HCT116 (cell line): Measurements from ENCODE around the gene GABARAP. TPM values are rescaled to one million over a fixed set of nuclear protein-coding genes. Genes with fewer than 3 reads are reported as not detected.

ENCODE experiments used
- ATAC-seq: fragments of 200-7000 bp; cut with Tn5 transposase; 2 replicates; pipeline ENCODE4 v1.9.1; 2020; ENCODE audit warnings: mild to moderate bottlenecking, moderate library complexity
- BruUV-seq: library from RNA; stranded (reverse); fragments of 400-500 nt; replicated peaks from 2 replicates; lab custom pipeline; 2021; lab: Mats Ljungman, UMichigan
- CTCF ChIA-PET: fragments of 300-600 bp; sonication (Branson Sonifier 250); formaldehyde crosslinking; loops from one replicate; lab custom pipeline; 2021; ENCODE audit warnings: antibody characterized with exemption; lab: Charles Lee
- POLR2A ChIA-PET: fragments of 300-600, 350-600 bp; sonication (Branson Sonifier 250); formaldehyde crosslinking; loops from one replicate; lab custom pipeline; 2021; ENCODE audit warnings: antibody characterized with exemption; lab: Charles Lee
- RAD21 ChIA-PET, 2 experiments: fragments of 300-600 bp; sonication (Branson Sonifier 250); formaldehyde crosslinking; loops; one replicate each; lab custom pipeline; 2023; ENCODE audit warnings: low total read pairs in 2 of 2; ENCODE audit not compliant: uncharacterized antibody in 2 of 2, unreplicated experiment in 2 of 2, low non-redundant PET in 1 of 2; lab: Charles Lee
- DNase-seq: peaks from one replicate; pipeline ENCODE4 v3.0.0-alpha.2; 2010; ENCODE audit warnings: low read depth, low spot score
- H2AFZ ChIP-seq: fragments of 200-600 bp; shearing (Covaris generic), sonication (generic); 2 replicates; pipeline ENCODE4 v1.6.1; 2017; ENCODE audit warnings: low read depth, mixed run types, mixed read lengths, antibody characterized with exemption, low read length; ENCODE audit not compliant: poor library complexity, severe bottlenecking
- H3K27ac ChIP-seq: 2 replicates; pipeline ENCODE4 v1.5.1; 2012; ENCODE audit warnings: low read depth, low read length
- H3K27me3 ChIP-seq: fragments of 200-600 bp; sonication (generic); 2 replicates; pipeline ENCODE4 v1.6.1; 2016; ENCODE audit warnings: mixed run types, low read length, mixed read lengths; ENCODE audit not compliant: insufficient read depth
- H3K36me3 ChIP-seq, 2 experiments: fragments of 200-500 bp in 1 of 2; fragments of 200-600 bp in 1 of 2; sonication (Bioruptor generic) in 1 of 2; sonication (generic) in 1 of 2; 2 replicates each; pipeline versions ENCODE4 v1.5.1 to v1.6.1; 2014 to 2016; ENCODE audit warnings: low read length in 2 of 2, inconsistent platforms in 1 of 2, mixed read lengths in 1 of 2, mixed run types in 1 of 2; ENCODE audit not compliant: insufficient read depth in 2 of 2, control insufficient read depth in 1 of 2
- H3K4me1 ChIP-seq, 2 experiments: fragments of 200-600 bp in 1 of 2; sonication (generic) in 1 of 2; 2 replicates each; pipeline versions ENCODE4 v1.5.1 to v1.6.1; 2012 to 2017; ENCODE audit warnings: low read length in 2 of 2, inconsistent platforms in 1 of 2, mild to moderate bottlenecking in 1 of 2, mixed read lengths in 1 of 2, mixed run types in 1 of 2, moderate library complexity in 1 of 2; ENCODE audit not compliant: insufficient read depth in 2 of 2, control insufficient read depth in 1 of 2
- H3K4me2 ChIP-seq: fragments of 200-600 bp; sonication (generic); 2 replicates; pipeline ENCODE4 v1.6.1; 2017; ENCODE audit warnings: mixed run types, low read length, mixed read lengths
- H3K4me3 ChIP-seq, 2 experiments: fragments of 200-600 bp in 1 of 2; sonication (generic) in 1 of 2; replicated peaks in 1 of 2; 2 replicates each; pipeline ENCODE4 v1.5.1; 2011 to 2016; ENCODE audit warnings: low read length in 2 of 2, control low read depth in 1 of 2, low read depth in 1 of 2, mild to moderate bottlenecking in 1 of 2, mixed read lengths in 1 of 2, mixed run types in 1 of 2
- H3K79me2 ChIP-seq: fragments of 200-600 bp; sonication (generic); 2 replicates; pipeline ENCODE4 v1.6.1; 2017; ENCODE audit warnings: mild to moderate bottlenecking, mixed run types, low read length, moderate library complexity, mixed read lengths; ENCODE audit not compliant: insufficient read depth
- H3K9ac ChIP-seq: fragments of 200-600 bp; sonication (generic); 2 replicates; pipeline ENCODE4 v1.6.1; 2016; ENCODE audit warnings: low read length, mixed read lengths
- H3K9me2 ChIP-seq: fragments of 200-600 bp; sonication (generic), shearing (Covaris generic); 2 replicates; pipeline ENCODE4 v1.6.1; 2017; ENCODE audit warnings: mixed run types, mild to moderate bottlenecking, moderate library complexity; ENCODE audit not compliant: insufficient read depth
- H3K9me3 ChIP-seq, 2 experiments: fragments of 200-500 bp in 1 of 2; fragments of 200-600 bp in 1 of 2; sonication (Bioruptor generic) in 1 of 2; sonication (generic) in 1 of 2; 2 replicates each; pipeline ENCODE4 v1.6.1; 2014 to 2017; ENCODE audit warnings: low read length in 2 of 2, mixed read lengths in 2 of 2, inconsistent platforms in 1 of 2, low read depth in 1 of 2, mild to moderate bottlenecking in 1 of 2, mixed run types in 1 of 2, moderate library complexity in 1 of 2; ENCODE audit not compliant: control insufficient read depth in 1 of 2, insufficient read depth in 1 of 2
- H4K20me1 ChIP-seq: fragments of 200-600 bp; sonication (generic), shearing (Covaris generic); 2 replicates; pipeline ENCODE4 v1.6.1; 2017; ENCODE audit warnings: mixed run types, mild to moderate bottlenecking, moderate library complexity; ENCODE audit not compliant: insufficient read depth
- JUND ChIP-seq: IDR thresholded peaks from 2 replicates; pipeline ENCODE4 v1.6.1; 2012
- POLR2AphosphoS5 ChIP-seq: IDR thresholded peaks from 2 replicates; pipeline ENCODE4 v1.6.1; 2011; ENCODE audit warnings: mild to moderate bottlenecking, low read depth, low read length, moderate library complexity
- SIN3A ChIP-seq: IDR thresholded peaks from 2 replicates; pipeline ENCODE4 v1.6.1; 2012; ENCODE audit warnings: low read depth
- SRF ChIP-seq: IDR thresholded peaks from 2 replicates; pipeline ENCODE4 v1.6.1; 2012; ENCODE audit warnings: low read depth
- ZFX ChIP-seq: fragments of 450-650 bp; IDR thresholded peaks from 2 replicates; pipeline ENCODE4 v1.6.1; 2017
- intact Hi-C: fragments of 100-400 bp; cut with micrococcal nuclease; formaldehyde crosslinking; loops from 2 replicates; pipeline ENCODE4 v1.10.0; 2022
- total RNA-seq: library from RNA; stranded (reverse); gene quantifications from one replicate; pipeline ENCODE4 v1.2.1, GENCODE V29; 2021; ENCODE audit not compliant: unreplicated experiment

Gene GABARAP
- total RNA-seq, 1 experiment from 2014 or later = 287 TPM

- RAD21 ChIA-PET = no interaction called here
- peaks cover 9 to 25% of the 10 kb centered on the region in 2 experiments for H3K36me3 ChIP-seq
- peaks cover 39 to 62% of the 10 kb centered on the region in 2 experiments for H3K4me1 ChIP-seq
- peak overlapping the region; percentile 98 to 99 for H3K4me3 ChIP-seq
- H4K20me1 ChIP-seq = peaks cover 5% of the 10 kb centered on the region; the same call in 1 of the 2 replicates
- ATAC-seq (peak; percentile 5), DNase-seq (no peak)
- H3K79me2 ChIP-seq = peaks cover 54% of the 10 kb centered on the region
- peak overlapping the region; percentile 99 for H3K9ac ChIP-seq
- POLR2A ChIA-PET = interaction anchor here (1.1 kb wide), 2 partner anchors 24 to 71 kb away, joined by 3 to 7 read pairs; no protein-coding TSS in a partner anchor
- peak overlapping the region; percentile 90 for H3K4me2 ChIP-seq
- H2AFZ ChIP-seq = no peak overlapping the region
- TF ChIP-seq ZFX (peak; percentile 68), JUND (no peak)
- peak overlapping the region; percentile 94 for H3K27ac ChIP-seq
- H3K9me3 ChIP-seq = no peaks in the 10 kb centered on the region
- H3K27me3 ChIP-seq = no peaks in the 10 kb centered on the region
- CTCF ChIA-PET = no interaction called here
- no peaks in the 10 kb centered on the region for H3K9me2 ChIP-seq
- intact Hi-C loops = loop anchor here (1.0 to 10.0 kb wide), 4 partner anchors 9 to 173 kb away; partner anchors contain the start of genes ELP5, FGF11, SLC2A4 and TMEM102
- TSS peak; percentile 63 for BruUV-seq
Measured at GRCh38 chr17:7261379-7262191, 19.3 kb upstream of the GABARAP start.

GRCh38 chr17:7260651-7261378 is 18.6 kb upstream of the GABARAP start:
- Histone ChIP-seq H2AFZ (no peak overlapping the region), H3K4me1 (peaks cover 33 to 55% of the 10 kb centered on the region in 2 experiments), H3K36me3 (peaks cover 9 to 32% of the 10 kb centered on the region in 2 experiments)

More at GRCh38 chr17:7260651-7261378, 18.6 kb upstream of the GABARAP start:
- intact Hi-C loops = loop anchor here (10.0 kb wide), 1 partner anchor 174 kb away; the partner anchor contains the start of genes FGF11 and TMEM102
- Histone ChIP-seq H3K9me2 (no peaks in the 10 kb centered on the region), H3K9me3 (no peaks in the 10 kb centered on the region), H3K27me3 (no peaks in the 10 kb centered on the region), H3K9ac (peak overlapping the region; percentile 99), H4K20me1 (peaks cover 5% of the 10 kb centered on the region; the same call in 1 of the 2 replicates), H3K27ac (peak overlapping the region; percentile 94), H3K4me2 (peak overlapping the region; percentile 90), H3K79me2 (peaks cover 58% of the 10 kb centered on the region), H3K4me3 (peak overlapping the region; percentile 98 to 99)
- ChIA-PET CTCF (no interaction called here), RAD21 (no interaction called here), POLR2A (interaction anchor here (0.7 to 3.0 kb wide), 6 partner anchors 19 to 397 kb away, joined by 3 to 15 read pairs (median 6); partner anchors contain the start of genes ACADVL, DLG4 and GABARAP)
- DNase-seq (no peak), ATAC-seq (peak; percentile 48)
- TF ChIP-seq JUND (0 out of 2 replicates have a peak, but pooled peaks have one; percentile 10), SRF (no peak), POLR2AphosphoS5 (peak; percentile 41; the same call in 1 of the 2 replicates), SIN3A (peak; percentile 36; the same call in 1 of the 2 replicates)
- BruUV-seq = no TSS peak
